ENCODE data around the gene NDUFA7. TPM values are rescaled to one million over a fixed set of nuclear protein-coding genes. Genes with fewer than 3 reads are reported as not detected.
A peak's percentile ranks its signal among the peaks of the same experiment; 100 is the strongest.
"Not testable (repeated sequence)": the region's sequence is repeated elsewhere in the genome, so short reads cannot be mapped to it uniquely, and the experiment has no call there.

The NDUFA7 gene
- total RNA-seq, 1 experiment from 2014 or later: 76.4 TPM

GRCh38 chr19:8352134-8352827, 31.1 kb upstream of the NDUFA7 start:
- ATAC-seq (peak; percentile 38), DNase-seq (ENCODE audit: low spot score) (no peak)
- Mint-ChIP-seq H3K4me1 (peaks cover 18% of the 10 kb centered on the region), H3K4me3 (peak overlapping the region; percentile 43), H3K27ac (no peak overlapping the region), H3K36me3 (no peaks in the 10 kb centered on the region), H3K9me3 (peaks cover 7% of the 10 kb centered on the region), H3K27me3 (ENCODE audit: low read depth) (peaks cover 18% of the 10 kb centered on the region)
- POLR2A ChIA-PET: interaction anchor here (0.7 kb wide), 1 partner anchor 307 kb away, joined by 8 read pairs; no protein-coding TSS in a partner anchor
- TF ChIP-seq IRF2 (CRISPR knock-in tag; IDR thresholded peaks at IDR 0.05; ENCODE audit: borderline replicate concordance, low read depth): no peak
- TF ChIP-seq, protein P1, sequence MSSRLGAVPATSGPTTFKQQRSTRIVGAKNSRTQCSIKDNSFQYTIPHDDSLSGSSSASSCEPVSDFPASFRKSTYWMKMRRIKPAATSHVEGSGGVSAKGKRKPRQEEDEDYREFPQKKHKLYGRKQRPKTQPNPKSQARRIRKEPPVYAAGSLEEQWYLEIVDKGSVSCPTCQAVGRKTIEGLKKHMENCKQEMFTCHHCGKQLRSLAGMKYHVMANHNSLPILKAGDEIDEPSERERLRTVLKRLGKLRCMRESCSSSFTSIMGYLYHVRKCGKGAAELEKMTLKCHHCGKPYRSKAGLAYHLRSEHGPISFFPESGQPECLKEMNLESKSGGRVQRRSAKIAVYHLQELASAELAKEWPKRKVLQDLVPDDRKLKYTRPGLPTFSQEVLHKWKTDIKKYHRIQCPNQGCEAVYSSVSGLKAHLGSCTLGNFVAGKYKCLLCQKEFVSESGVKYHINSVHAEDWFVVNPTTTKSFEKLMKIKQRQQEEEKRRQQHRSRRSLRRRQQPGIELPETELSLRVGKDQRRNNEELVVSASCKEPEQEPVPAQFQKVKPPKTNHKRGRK (CRISPR knock-in tag; IDR thresholded peaks at IDR 0.05; ENCODE audit: borderline replicate concordance): peak; percentile 99
- CTCF ChIA-PET: interaction anchor here (0.6 to 4.1 kb wide), 25 partner anchors 10 to 289 kb away, joined by 3 to 47 read pairs (median 7); partner anchors contain the start of genes ANGPTL4, KANK3, MARCHF2 and RAB11B

GRCh38 chr19:8349629-8350372, 28.6 kb upstream of the NDUFA7 start:
- DNase-seq (ENCODE audit: low spot score); H3K9me3 Mint-ChIP-seq; H3K4me3 Mint-ChIP-seq; ATAC-seq; POLR2A ChIA-PET; CTCF ChIA-PET; H3K36me3 Mint-ChIP-seq: not testable (repeated sequence)
- peaks cover 19% of the 10 kb centered on the region for H3K27me3 Mint-ChIP-seq (ENCODE audit: low read depth)
- H3K4me1 Mint-ChIP-seq: peaks cover 21% of the 10 kb centered on the region
- H3K27ac Mint-ChIP-seq: 0 out of 2 replicates have a peak overlapping the region, but pooled peaks have one; percentile 5
- TF ChIP-seq, protein P1 (CRISPR knock-in tag; IDR thresholded peaks at IDR 0.05; ENCODE audit: borderline replicate concordance): 0 out of 2 replicates have a peak, but pooled peaks have one; percentile 22

DNA sequence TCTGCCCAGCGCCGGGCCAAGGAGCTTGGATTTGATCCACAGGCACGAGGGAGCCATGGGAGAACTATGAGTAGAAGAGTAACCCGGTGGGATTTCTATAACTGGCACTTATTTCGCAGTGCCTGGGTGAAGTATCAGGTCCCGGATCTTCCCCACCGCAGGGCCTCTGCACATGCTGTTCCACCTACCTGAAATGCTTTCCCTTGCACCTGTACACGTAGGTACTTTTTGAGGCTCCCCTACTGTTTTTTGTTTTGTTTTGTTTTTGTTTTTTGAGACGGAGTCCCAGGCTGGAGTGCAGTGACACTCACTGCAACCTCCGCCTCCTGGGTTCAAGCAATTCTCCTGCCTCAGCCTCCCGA, 22.3 kb upstream of the NDUFA7 start:
- Mint-ChIP-seq H3K27me3 (ENCODE audit: low read depth) (peaks cover 34% of the 10 kb centered on the region), H3K36me3 (no peaks in the 10 kb centered on the region), H3K4me3 (peak overlapping the region; percentile 64), H3K9me3 (no peaks in the 10 kb centered on the region), H3K27ac (no peak overlapping the region; the same call in 1 of the 2 replicates), H3K4me1 (peaks cover 18% of the 10 kb centered on the region)
- DNase-seq (ENCODE audit: low spot score) (no peak), ATAC-seq (no peak)
- CTCF ChIA-PET: interaction anchor here (0.6 to 4.8 kb wide), 9 partner anchors 10 to 299 kb away, joined by 3 to 39 read pairs (median 4); partner anchors contain the start of genes MARCHF2 and PRAM1
- POLR2A ChIA-PET: no interaction called here
- no peak for TF ChIP-seq MYBL2 (CRISPR knock-in tag; IDR thresholded peaks at IDR 0.05)
- no peak for TF ChIP-seq ATF1 (CRISPR knock-in tag; IDR thresholded peaks at IDR 0.05)
- no peak for TF ChIP-seq IRF1 (CRISPR knock-in tag; IDR thresholded peaks at IDR 0.05)
- TF ChIP-seq NR2C2 (CRISPR knock-in tag; IDR thresholded peaks at IDR 0.05): no peak
- TF ChIP-seq, protein P1 (CRISPR knock-in tag; IDR thresholded peaks at IDR 0.05; ENCODE audit: borderline replicate concordance): no peak
- no peak for TF ChIP-seq ERG (CRISPR knock-in tag; IDR thresholded peaks at IDR 0.05)
- TF ChIP-seq ATF3 (CRISPR knock-in tag; conservative IDR thresholded peaks at IDR 0.05): no peak
- TF ChIP-seq, protein P2, sequence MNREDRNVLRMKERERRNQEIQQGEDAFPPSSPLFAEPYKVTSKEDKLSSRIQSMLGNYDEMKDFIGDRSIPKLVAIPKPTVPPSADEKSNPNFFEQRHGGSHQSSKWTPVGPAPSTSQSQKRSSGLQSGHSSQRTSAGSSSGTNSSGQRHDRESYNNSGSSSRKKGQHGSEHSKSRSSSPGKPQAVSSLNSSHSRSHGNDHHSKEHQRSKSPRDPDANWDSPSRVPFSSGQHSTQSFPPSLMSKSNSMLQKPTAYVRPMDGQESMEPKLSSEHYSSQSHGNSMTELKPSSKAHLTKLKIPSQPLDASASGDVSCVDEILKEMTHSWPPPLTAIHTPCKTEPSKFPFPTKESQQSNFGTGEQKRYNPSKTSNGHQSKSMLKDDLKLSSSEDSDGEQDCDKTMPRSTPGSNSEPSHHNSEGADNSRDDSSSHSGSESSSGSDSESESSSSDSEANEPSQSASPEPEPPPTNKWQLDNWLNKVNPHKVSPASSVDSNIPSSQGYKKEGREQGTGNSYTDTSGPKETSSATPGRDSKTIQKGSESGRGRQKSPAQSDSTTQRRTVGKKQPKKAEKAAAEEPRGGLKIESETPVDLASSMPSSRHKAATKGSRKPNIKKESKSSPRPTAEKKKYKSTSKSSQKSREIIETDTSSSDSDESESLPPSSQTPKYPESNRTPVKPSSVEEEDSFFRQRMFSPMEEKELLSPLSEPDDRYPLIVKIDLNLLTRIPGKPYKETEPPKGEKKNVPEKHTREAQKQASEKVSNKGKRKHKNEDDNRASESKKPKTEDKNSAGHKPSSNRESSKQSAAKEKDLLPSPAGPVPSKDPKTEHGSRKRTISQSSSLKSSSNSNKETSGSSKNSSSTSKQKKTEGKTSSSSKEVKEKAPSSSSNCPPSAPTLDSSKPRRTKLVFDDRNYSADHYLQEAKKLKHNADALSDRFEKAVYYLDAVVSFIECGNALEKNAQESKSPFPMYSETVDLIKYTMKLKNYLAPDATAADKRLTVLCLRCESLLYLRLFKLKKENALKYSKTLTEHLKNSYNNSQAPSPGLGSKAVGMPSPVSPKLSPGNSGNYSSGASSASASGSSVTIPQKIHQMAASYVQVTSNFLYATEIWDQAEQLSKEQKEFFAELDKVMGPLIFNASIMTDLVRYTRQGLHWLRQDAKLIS (CRISPR knock-in tag; IDR thresholded peaks at IDR 0.05; ENCODE audit: borderline replicate concordance): no peak
- TF ChIP-seq PREB (CRISPR knock-in tag; IDR thresholded peaks at IDR 0.05; ENCODE audit: borderline replicate concordance): no peak
- no peak for TF ChIP-seq GABPB1 (CRISPR knock-in tag; IDR thresholded peaks at IDR 0.05)
- TF ChIP-seq ZMAT4 (CRISPR knock-in tag; IDR thresholded peaks at IDR 0.05): no peak
- no peak for TF ChIP-seq MXD4 (CRISPR knock-in tag; IDR thresholded peaks at IDR 0.05; ENCODE audit: borderline replicate concordance)
- no peak for TF ChIP-seq SOX15 (CRISPR knock-in tag; IDR thresholded peaks at IDR 0.05)

Data from WTC11 (cell line).